Dedifferentiated amniotic fluid mesenchymal stem cell (primary cell): ENCODE data around the gene EAF1.
"Not testable (repeated sequence)": the region's sequence is repeated elsewhere in the genome, so short reads cannot be mapped to it uniquely, and the experiment has no call there.

Experiments
- DNase-seq: peaks from one replicate; pipeline ENCODE4 v3.0.0-alpha.2; 2016; ENCODE audit errors: extremely low spot score

The EAF1 gene

DNA sequence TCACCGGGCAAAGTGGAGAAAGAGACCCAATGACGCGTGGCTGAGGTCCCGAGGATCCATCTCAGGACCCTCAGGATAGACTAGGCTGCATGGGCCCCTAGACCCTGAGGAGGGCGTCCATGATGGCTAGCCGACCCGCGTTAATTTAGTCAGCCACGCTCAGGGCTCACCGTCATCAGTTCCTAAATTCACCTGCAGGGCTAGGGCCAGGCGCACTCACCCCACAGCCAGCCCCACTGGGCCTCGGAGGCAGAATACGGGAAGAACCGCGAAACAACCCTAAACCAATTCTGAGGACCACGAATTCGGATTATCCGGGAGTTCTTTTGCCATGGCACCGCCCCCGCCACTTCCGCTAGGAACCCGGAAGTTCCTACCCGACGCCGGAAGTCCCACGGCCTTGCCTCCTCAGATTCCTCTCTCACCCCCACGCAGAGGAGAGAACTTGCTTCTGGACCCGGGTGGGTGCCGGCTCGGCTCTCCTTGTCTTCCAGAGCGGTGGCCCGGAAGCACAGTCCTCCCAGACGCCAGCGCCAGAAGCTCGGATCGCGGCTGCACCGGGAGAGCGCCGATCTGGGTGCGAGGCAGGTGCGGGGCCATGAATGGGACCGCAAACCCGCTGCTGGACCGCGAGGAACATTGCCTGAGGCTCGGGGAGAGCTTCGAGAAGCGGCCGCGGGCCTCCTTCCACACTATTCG is at the start of gene EAF1, which contains the start of gene METTL6:
TSS of gene EAF1 (plus strand) at position 417 of the 699 bp plus-strand sequence. CDS start at position 599, 182 bp downstream.
TSS of gene METTL6 (minus strand) at position 363 of the 699 bp plus-strand sequence. CDS start 1,033 bp downstream, outside the sequence.
- DNase-seq = peak; percentile 85

DNA sequence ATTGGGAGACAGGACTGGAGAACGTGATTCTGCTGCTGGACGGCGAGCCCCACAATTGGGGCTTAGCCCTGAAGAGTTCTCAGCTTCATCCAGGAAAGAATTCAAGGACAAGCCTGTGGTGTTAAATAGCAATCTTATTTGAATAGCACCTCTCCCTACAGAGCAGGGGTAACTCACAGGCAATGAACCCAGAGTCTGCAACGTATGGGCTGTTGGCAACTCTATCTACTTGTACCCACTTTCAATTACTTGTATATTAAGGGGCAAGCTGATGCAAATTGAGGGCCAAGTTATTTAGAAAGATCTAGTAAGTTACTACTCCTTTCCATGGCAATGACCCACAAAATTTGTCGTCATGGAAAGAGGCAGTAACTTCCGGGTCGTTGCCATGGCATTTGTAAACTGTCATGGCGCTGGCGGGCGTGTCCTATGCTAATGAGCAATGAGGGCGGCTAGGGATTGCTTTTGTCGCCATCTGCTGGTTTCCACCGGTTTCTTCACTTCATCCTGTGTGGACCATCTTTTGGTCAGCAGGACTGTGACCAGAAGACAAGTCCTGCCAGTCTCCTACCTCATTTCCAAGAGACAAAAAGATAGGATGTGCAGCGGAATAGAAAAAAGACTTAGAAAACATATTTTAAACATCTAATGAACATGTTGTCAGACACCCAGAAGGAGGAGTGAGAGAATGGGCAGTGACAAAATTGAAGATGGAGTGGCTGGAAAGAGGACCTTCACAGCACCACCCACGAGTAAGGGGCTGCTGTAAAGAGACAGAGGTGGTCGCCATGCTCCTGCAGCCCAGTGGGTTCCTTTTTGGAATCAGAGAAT is 49.2 kb upstream of the EAF1 start:
- DNase-seq = peak; percentile 93

DNA sequence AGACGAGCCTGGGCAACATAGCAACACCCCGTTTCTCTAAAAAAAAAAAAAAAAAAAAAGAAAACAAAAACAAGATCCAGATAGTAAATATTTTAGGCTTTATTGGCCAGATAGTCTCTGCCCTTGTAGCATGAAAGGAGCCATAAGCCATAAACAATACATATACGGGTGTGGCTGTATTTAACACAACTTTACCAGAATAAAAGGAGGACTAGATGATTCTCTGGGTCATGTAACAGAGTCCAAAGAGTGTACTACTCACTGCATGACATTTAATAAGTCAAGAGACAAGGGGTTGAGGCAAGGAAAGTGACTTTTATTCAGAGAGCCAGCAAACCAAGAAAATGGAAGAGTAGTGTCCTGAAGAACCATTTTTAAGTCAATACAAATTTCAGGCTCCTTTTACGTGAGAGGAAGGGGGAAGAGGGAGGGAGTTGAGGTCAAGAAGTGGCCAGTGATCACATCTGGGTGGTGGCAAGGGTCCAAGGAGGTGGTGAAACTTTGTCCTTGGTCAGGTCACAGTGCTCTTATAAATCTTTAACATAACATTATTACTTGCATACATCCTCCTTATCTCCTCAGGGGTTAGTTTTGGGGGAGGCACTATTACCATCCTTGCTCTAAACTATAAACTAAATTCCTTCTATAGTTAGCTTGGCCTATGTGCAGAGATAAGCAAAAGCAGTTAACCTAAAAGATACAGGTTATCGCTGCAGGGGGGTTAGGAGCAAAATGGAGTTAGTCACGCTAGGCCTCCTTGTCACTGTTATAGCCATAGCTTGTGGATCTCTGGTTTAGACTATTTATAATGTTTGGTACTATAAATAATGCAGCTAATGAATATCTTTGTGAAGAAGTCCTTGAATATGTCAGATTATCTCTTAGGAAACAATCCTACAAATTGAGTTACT is 46.2 kb upstream of the EAF1 start:
- no peak for DNase-seq

DNA sequence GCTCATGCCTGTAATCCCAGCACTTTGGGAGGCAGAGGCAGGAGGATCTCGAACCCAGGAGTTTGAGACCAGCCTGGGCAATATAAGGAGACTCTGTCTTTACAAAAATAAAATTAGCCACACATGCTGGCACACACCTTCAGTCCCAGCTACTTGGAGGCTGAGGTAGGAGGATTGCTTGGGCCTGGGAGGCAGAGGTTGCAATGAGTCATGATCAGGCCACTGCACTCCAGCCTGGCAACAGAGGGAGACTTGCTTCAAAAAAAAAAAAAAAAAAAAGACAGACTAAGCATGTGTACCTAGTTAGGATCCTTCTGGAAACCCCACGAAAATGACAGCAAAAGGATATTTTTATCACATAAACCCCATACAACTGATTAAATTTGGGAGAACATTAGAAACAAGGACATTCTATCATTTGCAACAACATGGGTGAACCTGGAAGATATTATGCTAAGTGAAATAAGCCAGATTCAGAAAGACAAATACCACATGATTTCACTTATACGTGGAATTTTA is 44.9 kb upstream of the EAF1 start:
- no peak for DNase-seq

DNA sequence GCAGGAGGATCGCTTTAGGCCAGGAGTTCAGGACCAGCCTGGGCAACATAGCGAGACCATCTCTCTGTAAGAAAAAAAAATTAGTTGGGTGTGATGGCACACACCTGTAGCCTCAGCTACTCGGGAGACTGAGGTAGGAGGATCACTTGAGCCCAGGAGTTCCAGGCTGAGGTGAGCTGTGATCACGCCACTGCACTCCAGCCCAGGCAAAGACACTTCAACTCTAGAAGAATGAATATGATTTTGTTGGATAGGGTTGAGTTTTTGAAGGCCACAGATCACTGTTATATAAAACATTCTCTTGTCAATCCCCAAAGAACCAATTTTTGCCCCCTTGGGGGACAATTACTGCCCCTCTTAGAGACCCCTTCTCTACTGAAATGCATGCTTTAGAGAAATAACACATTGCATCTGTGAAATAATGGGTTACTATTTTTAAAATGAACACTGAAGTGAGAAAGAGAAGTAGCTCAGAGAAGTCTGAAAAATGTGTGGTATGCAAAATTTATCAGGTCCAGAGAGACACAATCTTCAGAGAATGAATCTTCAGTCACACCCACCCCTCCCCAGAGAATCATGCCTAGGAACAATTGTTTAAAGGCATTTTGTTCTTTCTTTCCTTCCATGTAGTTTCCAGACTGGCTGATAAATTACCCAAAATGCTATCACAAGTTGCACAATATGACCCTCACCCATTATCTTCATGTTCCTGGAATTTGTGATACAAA is 42.7 kb upstream of the EAF1 start:
- no peak for DNase-seq

DNA sequence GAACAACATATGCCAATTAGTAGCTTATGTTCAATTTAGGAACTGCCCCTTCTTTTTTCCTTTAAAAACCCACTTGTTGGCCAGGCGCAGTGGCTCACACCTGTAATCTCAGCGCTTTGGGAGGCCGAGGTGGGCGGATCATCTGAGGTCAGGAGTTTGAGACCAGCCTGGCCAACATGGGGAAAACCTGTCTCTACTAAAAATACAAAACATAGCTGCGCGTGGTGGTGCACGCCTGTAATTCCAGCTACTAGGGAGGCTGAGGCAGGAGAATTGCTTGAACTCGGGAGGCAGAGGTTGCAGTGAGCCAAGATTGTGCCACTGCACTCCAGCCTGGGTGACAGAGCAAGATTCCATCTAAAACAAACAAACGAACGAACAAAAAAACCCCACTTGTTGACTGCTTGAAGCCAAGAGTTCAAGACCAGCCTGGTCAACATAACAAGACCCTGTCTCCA is 42.1 kb upstream of the EAF1 start:
- DNase-seq = not testable (repeated sequence)

DNA sequence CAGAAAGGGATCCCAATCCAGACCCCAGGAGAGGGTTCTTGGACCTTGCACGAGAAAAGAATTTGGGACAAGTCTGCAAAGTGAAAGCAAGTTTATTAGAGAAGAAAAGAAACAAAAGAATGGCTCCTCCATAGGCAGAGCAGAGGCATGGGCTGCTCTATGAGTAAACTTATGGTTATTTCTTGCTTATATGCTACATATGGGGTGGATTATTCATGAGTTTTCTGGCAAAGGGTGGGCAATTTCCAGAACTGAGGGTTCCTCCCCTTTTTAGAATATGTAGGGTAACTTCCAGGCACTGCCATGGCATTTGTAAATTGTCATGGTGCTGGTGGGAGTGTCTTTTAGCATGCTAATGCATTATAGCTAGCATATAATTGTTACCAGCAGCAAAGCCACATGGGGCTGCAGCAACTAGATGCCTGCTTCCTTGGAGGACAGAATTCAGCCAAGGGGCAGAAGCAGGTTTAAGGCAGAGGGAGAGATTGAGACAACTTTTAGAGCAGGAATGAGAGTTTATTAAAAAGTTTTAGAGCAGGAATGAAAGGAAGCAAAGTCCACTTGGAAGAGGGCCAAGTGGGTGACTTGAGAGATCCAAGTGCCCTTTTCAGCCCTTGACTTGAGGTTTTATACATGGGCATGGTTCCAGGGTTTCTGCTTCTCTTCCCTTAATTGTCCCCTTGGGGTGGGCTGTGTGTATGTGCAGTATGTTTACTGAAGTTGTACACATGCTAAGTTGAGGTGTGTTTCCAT is 41.3 kb upstream of the EAF1 start:
- no peak for DNase-seq

DNA sequence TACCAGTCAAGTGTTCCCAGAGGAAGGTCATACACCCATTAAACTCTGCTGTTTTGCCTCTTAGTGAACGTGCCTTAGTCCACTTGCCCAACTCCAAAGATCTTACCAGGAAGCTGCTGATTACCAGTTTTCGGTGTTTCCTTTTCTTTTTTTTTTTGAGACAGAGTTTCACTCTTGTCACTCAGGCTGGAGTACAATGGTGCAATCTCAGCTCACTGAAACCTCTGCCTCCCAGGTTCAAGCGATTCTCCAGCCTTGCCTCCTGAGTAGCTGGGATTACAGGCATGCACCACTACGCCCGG is 40.8 kb upstream of the EAF1 start:
- not testable (repeated sequence) for DNase-seq

DNA sequence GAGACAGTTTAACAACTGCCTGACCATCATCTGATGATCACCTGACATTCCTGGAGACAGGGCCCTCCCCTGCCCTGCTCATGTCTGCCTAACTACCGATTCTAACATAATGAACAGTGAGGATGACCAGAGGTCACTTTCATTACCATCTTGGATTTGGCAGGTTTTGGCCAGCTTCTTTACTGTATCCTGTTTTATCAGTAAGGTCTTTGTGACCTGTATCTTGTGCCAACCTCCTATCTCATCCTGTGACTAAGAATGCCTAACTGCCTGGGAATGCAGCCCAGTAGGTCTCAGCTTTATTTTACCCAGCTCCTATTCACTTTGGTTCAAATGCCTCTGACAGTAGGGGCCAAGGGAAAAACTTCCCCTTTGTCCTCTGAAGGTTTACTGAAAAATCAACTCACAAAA is 40.2 kb upstream of the EAF1 start:
- DNase-seq = no peak

DNA sequence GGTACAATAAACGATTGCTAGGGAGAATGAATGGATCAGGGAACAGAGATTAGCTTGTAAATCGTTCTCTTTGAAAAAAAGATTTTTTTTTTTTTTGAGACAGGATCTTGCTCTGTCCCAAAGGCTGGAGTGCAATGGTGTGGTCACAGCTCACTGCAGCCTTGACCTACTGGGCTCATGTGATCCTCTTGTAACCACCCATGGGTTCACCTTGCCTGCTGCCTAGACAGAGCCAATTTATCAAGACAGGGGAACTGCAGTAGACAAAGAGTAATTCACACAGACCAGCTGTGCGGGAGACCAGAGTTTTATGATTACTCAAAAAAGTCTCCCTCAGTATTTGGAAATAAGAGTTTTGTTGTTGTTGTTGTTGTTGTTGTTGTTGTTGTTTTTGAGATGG is 39.7 kb upstream of the EAF1 start:
- DNase-seq = no peak

DNA sequence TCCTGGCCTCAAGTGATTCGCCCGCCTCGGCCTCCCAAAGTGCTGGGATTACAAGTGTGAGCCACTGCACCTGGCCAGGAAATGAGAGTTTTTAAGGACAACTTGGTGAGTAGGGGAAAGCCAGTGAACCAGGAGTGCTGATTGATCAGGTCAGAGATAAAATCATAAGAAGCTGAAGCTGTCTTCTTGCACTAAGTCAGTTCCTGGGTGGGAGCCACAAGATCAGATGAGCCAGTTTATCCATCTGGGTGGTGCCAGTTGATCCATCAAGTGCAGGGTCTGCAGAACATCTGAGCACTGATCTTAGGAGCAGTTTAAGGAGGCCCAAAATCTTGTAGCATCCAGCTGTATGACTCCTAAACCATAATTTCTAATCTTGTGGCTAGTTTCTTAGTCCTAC is 39.1 kb upstream of the EAF1 start:
- DNase-seq = not testable (repeated sequence)

DNA sequence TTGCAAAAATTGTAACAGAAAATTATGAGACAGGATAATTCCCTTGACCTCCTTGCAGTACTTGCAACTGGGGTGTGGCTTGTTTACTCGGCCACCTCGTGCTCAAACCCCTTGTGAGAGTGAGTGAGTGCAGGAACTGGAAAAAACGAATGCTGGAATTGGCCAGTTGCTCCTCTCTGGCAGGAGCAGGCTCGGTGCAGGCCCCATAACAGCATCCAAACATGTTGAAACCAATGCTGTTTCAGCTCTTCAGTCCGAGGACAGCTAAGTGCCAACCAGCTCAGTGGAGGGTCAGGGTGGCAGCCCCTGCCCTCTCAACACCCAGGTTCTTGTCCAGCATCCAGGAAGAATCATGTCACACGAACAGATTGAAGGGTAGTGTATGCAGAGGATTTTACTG is 36.9 kb upstream of the EAF1 start:
- DNase-seq = no peak

DNA sequence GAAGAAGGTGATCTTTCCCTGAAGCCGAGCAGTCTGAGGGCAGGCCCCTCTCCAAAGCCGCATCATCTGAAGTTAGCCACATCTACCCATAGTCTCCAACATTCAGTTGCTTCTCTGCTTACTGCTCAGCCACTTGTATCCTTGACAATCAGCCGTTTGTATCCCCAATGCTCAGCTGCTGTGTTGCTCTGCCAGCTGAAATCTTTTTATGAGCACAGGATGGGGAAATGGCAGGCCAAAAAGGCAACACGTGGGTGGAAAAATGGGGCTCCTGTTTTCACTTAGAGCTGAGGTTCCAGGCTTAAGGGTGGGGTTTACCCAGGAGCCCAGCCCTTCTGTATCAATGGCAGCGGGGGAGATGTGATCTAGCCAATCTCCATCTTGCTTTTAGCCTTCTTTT is 36.4 kb upstream of the EAF1 start:
- no peak for DNase-seq

DNA sequence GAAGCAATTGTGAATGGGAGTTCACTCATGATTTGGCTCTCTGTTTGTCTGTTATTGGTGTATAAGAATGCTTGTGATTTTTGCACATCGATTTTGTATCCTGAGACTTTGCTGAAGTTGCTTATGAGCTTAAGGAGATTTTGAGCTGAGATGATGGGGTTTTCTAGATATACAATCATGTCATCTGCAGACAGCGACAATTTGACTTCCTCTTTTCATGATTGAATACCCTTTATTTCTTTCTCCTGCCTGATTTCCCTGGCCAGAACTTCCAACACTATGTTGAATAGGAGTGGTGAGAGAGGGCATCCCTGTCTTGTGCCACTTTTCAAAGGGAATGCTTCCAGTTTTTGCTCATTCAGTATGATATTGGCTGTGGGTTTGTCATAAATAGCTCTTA is 34.1 kb upstream of the EAF1 start:
- DNase-seq = not testable (repeated sequence)

DNA sequence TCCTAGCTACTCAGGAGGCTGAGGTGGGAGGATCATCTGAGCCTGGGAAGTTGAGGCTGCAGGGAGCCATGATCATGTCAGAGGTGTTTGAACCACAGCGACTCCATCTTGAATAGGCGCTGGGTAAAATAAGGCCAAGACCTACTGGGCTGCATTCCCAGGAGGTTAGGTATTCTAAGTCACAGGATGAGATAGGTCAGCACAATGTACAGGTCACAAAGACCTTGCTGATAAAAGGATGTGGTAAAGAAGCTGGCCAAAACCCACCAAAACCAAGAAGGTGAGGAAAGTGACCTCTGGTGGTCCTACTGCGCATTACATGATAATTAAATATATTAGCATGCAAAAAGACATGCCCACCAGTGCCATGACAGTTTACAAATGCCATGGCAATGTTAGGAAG is 28.7 kb upstream of the EAF1 start:
- not testable (repeated sequence) for DNase-seq

DNA sequence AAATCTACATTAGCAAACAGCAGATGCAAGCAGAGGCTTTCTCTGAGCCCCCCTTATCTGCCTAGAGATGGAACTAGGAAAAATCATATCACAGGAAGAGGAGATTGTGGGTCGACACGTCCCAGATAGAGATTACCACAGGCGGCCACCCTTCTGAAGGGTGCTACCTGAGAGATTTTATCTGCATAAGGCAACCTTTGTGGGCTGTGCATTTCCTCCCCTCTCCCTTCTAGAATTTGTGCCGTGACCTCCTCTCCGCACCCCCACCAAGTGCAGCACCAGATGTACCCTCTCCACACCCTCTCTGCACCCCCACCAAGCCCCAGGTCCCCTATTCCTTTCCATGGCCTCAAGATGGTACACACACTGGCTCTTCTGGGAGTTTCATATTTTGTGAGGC is 27.4 kb upstream of the EAF1 start:
- DNase-seq = no peak

DNA sequence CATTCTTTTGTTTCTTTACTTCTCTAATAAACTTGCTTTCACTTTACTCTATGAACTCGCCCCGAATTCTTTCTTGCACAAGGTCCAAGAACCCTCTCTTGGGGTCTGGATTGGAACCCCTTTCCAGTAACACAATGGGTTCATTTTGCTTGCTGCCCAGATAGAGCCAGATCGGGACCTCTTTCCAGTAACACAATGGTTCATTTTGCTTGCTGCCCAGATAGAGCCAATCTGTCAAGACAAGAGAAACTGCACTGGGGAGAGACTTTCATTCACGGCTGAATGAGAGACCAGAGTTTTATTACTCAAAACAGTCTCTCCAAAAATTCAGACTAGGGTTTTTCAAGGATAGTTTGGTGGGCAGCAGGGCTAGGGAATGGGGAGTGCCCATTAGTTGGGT is 25.5 kb upstream of the EAF1 start:
- DNase-seq = no peak

DNA sequence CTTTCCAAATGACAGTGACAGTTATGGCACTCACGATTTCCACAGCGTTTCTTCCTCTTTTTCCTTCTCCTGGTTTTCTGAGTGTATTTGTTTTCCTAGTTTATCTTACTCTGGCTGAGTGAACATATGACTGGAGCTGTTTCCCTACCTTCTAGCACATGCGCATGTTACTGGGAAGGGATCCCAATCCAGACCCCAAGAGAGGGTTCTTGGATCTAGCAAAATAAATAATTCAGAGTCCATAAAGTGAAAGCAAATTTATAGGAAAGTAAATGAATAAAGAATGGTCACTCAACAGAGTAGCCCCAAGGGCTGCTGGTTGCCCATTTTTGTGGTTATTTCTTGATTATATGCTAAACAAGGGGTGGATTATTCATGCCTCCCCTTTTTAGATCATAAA is 23.9 kb upstream of the EAF1 start:
- DNase-seq = no peak

DNA sequence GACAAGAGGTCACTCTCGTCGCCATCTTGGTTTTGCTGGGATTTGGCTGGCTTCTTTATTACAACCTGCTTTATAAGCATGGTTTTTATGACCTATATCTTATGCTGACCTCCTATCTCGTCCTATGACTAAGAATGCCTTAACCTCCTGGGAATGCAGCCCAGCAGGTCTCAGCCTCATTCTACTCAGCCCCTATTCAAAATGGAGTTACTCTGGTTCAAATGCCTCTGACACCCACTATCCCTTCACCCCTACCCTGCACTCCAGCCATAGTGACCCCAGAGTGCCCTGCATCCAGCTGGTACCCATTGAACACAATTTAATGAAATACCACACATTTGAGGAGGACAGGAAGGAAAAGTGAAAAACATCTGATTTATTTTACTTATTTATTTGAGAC is 23.4 kb upstream of the EAF1 start:
- DNase-seq = no peak

DNA sequence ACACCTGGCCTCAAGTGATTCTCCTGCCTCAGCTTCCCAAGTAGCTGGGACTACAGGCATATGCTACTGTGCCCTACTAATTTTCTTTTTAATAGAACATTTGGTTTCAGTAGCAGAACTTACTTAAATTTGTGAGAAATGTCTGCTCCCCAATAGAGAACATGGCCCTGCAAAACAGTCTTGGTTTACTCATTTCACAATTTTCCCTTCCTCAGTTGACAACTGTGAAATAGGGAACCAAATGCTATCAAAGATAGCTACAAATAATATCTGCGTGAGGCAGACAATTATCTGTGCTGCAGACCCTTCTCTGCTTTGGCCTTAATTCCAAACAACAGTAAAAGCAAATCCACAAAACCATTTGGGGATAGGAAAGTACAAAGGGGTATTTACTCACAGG is 22.6 kb upstream of the EAF1 start:
- no peak for DNase-seq
